ENCODE data around the gene TECPR2. TPM values are rescaled to one million over a fixed set of nuclear protein-coding genes. Genes with fewer than 3 reads are reported as not detected.

TECPR2 gene
- total RNA-seq, 4 donors from 2014 or later, result 14.1 to 43.1 (median 23.8) TPM

DNA sequence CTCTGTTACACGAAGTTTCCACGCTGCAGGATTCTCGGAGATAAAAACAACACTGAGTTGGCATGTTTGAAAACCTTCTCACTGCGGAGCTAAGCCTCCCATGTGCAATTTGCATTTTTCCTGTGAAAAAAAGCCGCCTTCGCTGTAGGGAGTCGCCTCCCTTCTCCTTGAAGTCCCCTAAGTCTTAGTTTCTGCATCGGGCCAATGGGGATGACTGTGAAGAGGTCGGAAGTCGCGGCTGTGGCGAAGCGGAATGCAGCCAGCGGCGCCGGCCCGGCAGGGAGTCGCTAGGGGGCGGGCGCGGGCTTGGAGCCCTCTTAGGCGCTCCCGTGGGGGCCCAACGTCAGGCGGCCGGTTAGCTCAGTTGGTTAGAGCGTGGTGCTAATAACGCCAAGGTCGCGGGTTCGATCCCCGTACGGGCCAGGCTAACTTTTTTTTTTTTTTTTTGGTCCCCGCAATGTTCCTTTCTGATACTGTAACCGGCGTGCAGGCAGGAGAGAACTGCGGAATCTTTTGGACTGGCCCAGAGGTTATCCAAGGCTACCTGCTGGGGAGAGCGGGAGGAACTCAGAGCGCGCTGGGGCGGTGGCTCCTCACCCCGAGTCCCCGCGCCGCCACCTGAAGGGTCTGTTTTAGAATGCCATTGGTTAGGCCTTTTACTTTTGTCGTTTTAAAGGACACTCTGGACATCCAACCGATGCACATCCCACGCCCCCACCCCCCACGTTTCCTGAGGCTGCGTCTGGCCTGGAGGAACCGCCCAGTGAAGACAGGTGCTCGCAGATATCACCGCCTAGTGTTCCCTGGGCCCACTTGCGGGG is 45.8 kb upstream of the TECPR2 start:
- Histone ChIP-seq H3K36me3 (no peaks in the 10 kb centered on the region), H3K27me3 (no peaks in the 10 kb centered on the region), H3K27ac (peak overlapping the region; percentile 96 to 98), H3K4me1 (peaks cover 0 to 4% of the 10 kb centered on the region in 2 donors), H3K9me3 (no peaks in the 10 kb centered on the region), H3K4me3 (peak overlapping the region; percentile 28 to 35)
- TF ChIP-seq POLR2A (IDR thresholded peaks at IDR 0.05), result peak in 1 of 2 donors; percentile 5
- TF ChIP-seq, protein P1, sequence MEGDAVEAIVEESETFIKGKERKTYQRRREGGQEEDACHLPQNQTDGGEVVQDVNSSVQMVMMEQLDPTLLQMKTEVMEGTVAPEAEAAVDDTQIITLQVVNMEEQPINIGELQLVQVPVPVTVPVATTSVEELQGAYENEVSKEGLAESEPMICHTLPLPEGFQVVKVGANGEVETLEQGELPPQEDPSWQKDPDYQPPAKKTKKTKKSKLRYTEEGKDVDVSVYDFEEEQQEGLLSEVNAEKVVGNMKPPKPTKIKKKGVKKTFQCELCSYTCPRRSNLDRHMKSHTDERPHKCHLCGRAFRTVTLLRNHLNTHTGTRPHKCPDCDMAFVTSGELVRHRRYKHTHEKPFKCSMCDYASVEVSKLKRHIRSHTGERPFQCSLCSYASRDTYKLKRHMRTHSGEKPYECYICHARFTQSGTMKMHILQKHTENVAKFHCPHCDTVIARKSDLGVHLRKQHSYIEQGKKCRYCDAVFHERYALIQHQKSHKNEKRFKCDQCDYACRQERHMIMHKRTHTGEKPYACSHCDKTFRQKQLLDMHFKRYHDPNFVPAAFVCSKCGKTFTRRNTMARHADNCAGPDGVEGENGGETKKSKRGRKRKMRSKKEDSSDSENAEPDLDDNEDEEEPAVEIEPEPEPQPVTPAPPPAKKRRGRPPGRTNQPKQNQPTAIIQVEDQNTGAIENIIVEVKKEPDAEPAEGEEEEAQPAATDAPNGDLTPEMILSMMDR (IDR thresholded peaks at IDR 0.05), result peak; percentile 83 to 95 (median 92)
- intact Hi-C loops (cut with DNase I; ENCODE audit: low total_unique reads), result loop anchor here (10.0 kb wide), 1 partner anchor 82 kb away; no protein-coding TSS in a partner anchor
- DNase-seq, result peak; percentile 88 to 92

DNA sequence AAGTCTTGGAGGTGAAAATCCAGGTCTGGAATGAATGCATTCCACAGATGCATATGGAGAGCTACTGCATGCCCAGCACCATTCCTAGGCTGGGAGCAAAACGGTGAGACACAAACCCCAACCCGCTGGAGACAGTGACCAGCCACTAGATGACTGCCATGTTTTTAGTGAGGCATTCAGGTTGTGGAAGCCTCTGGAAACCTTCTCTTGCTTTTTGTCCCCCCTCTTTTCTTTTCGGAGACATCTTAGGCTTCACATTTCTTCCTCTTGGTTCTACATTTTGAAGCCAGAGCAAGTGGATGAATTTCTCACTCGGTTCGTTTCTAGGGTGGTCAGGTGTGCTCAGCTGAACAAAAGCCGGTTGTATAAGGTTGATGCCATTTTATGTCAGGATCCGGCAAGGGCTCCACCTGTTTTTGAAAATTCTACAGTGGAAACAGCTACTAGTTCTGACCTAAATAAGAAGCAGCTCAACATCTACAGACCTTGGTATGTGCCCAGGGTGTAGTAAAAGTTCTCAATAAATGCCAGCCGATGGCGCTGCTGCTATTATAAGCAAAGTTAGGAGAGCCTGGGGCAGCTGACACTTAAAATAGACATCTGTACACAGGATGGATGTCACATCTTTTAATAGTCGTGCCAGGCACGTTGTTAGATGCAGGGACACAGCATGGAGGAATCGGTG is 45.0 kb upstream of the TECPR2 start:
- Histone ChIP-seq H3K36me3 (no peaks in the 10 kb centered on the region), H3K4me3 (peak overlapping the region; percentile 28 to 35), H3K27me3 (no peaks in the 10 kb centered on the region), H3K27ac (peak overlapping the region; percentile 96 to 98), H3K4me1 (peaks cover 0 to 4% of the 10 kb centered on the region in 2 donors), H3K9me3 (no peaks in the 10 kb centered on the region)
- no peak for TF ChIP-seq POLR2A (IDR thresholded peaks at IDR 0.05)
- TF ChIP-seq, protein P1 (IDR thresholded peaks at IDR 0.05), result no peak
- DNase-seq, result no peak
- intact Hi-C loops (cut with DNase I; ENCODE audit: low total_unique reads), result loop anchor here (10.0 kb wide), 1 partner anchor 83 kb away; no protein-coding TSS in a partner anchor

DNA sequence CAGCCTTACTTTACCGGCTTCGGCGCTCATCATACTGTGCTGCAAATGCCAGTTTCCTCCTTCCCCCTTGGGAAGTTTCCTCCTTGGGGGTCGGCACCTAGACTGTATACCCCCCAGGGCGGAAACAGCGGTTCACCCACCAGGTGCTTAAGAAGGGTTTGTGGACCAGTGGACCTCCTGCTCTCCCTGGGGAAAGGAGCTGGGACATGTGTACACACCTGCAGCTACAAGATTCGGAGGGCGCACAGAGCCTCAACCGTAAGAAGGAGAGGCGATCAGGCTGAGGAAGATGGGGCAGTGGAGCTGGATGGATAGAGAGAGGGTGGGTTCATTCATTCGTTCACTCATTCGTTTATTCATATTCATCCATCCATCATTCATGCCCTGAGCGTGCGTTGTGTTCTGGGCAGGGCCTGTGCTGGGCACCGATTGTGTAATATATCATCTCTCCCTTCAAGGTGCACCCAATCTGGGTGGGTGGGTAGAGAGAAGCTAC is 43.9 kb upstream of the TECPR2 start:
- Histone ChIP-seq H3K27ac (peak overlapping the region; percentile 96 to 98), H3K36me3 (no peaks in the 10 kb centered on the region), H3K27me3 (no peaks in the 10 kb centered on the region), H3K4me1 (peaks cover 0 to 4% of the 10 kb centered on the region in 2 donors), H3K9me3 (no peaks in the 10 kb centered on the region), H3K4me3 (peak overlapping the region; percentile 55 to 72)
- intact Hi-C loops (cut with DNase I; ENCODE audit: low total_unique reads), result loop anchor here (10.0 kb wide), 1 partner anchor 84 kb away; no protein-coding TSS in a partner anchor
- TF ChIP-seq POLR2A (IDR thresholded peaks at IDR 0.05), result no peak
- TF ChIP-seq, protein P1 (IDR thresholded peaks at IDR 0.05), result no peak
- peak; percentile 37 to 39 for DNase-seq

DNA sequence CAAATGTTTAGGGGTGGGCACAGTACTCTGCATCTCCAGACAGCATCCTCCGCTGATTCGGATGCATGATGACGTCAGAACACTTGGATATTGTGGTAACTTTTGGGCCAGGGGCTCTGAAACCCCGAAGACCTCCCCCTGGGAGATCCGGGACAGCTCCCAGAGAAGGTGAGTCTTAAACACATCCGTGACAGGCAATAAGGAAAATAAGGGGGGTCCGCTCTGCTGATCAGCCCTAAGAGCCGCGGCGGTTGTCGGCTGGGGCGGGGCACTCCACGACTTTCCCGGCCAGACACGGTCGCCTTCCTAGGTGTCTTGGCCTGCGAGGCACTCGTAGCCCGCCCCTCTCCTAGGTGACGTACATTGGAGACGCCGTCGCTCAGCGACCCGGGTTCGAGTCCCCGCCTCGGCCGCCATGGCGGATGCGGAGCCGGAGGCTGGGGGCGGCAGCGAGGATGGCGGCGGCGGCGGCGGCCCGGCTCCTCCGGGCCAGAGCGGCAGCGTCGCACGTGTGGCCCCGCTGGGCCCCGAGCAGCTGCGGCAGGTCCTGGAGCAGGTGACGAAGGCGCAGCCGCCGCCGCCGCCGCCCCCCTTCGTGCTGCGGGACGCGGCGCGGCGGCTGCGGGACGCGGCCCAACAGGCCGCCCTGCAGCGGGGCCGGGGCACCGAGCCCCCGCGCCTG is 43.2 kb upstream of the TECPR2 start, which contains the start of gene ZNF839:
Gene ZNF839, plus strand, starts transcription at position 396 of the 682 bp plus-strand sequence. Its CDS starts 20 bp downstream, at position 416.
- Histone ChIP-seq H3K27me3 (no peaks in the 10 kb centered on the region), H3K4me3 (peak within 1 kb of the TSS; percentile 55 to 72), H3K36me3 (no peaks in the 10 kb centered on the region), H3K27ac (peak within 1 kb of the TSS; percentile 96 to 98), H3K9me3 (no peaks in the 10 kb centered on the region), H3K4me1 (peaks cover 0 to 3% of the 10 kb centered on the region in 2 donors)
- intact Hi-C loops (cut with DNase I; ENCODE audit: low total_unique reads), result loop anchor here (10.0 kb wide), 1 partner anchor 85 kb away; no protein-coding TSS in a partner anchor
- peak; percentile 92 to 93 for DNase-seq
- TF ChIP-seq POLR2A (IDR thresholded peaks at IDR 0.05), result peak; percentile 60 to 68
- TF ChIP-seq, protein P1 (IDR thresholded peaks at IDR 0.05), result peak in 2 of 4 experiments; percentile 3 to 33
